ENCODE data around the gene CNTN5.

CNTN5 gene

DNA sequence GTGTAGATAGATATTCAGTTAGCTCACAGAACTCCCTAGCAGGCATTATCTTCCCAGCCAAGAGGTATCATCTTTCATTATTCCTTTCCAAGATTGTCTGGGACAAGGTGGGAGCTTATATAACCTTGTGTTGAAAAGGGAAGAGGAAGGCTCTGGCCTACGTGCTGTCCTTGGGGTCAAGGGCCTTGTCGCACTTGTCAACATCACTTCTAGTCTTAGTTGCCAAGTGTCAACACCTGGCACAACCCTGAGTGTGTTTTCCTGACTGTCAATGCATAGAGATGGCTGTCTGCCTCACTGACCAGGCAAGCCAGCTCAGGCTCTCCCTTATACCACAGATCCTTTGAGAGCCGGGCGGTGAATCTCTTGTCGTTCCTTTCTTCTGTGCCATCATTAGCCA, 331.9 kb downstream of the CNTN5 start:
- H3K36me3 ChIP-seq (ENCODE audit: control insufficient read depth in 2 of 2, insufficient read depth in 2 of 2, low read length in 2 of 2), result no peaks in the 10 kb centered on the region
- no peak overlapping the region for H3K9ac ChIP-seq (ENCODE audit: low read depth in 1 of 2, low read length in 2 of 2)
- no peaks in the 10 kb centered on the region for H3K9me3 ChIP-seq (ENCODE audit: control insufficient read depth in 2 of 2, low read length in 2 of 2)
- H3K4me1 ChIP-seq (ENCODE audit: control insufficient read depth in 2 of 2, insufficient read depth in 2 of 2, low read length in 2 of 2), result no peaks in the 10 kb centered on the region
- no peaks in the 10 kb centered on the region for H3K27me3 ChIP-seq (ENCODE audit: control insufficient read depth in 2 of 2, insufficient read depth in 2 of 2, low read length in 2 of 2)
- no peak overlapping the region for H3K4me3 ChIP-seq (ENCODE audit: low read length in 2 of 2)
- no peak overlapping the region for H3K27ac ChIP-seq (ENCODE audit: low read depth in 2 of 2, low read length in 2 of 2)

- Histone ChIP-seq H3K4me3 (ENCODE audit: low read length in 2 of 2) (no peak overlapping the region), H3K9me3 (ENCODE audit: control insufficient read depth in 2 of 2, low read length in 2 of 2) (no peaks in the 10 kb centered on the region), H3K27ac (ENCODE audit: low read depth in 2 of 2, low read length in 2 of 2) (no peak overlapping the region), H3K27me3 (ENCODE audit: control insufficient read depth in 2 of 2, insufficient read depth in 2 of 2, low read length in 2 of 2) (no peaks in the 10 kb centered on the region), H3K36me3 (ENCODE audit: control insufficient read depth in 2 of 2, insufficient read depth in 2 of 2, low read length in 2 of 2) (no peaks in the 10 kb centered on the region), H3K4me1 (ENCODE audit: control insufficient read depth in 2 of 2, insufficient read depth in 2 of 2, low read length in 2 of 2) (no peaks in the 10 kb centered on the region), H3K9ac (ENCODE audit: low read depth in 1 of 2, low read length in 2 of 2) (no peak overlapping the region)
These were observed 345.8 kb downstream of the CNTN5 start for GRCh38 chr11:99366546-99366945.

DNA sequence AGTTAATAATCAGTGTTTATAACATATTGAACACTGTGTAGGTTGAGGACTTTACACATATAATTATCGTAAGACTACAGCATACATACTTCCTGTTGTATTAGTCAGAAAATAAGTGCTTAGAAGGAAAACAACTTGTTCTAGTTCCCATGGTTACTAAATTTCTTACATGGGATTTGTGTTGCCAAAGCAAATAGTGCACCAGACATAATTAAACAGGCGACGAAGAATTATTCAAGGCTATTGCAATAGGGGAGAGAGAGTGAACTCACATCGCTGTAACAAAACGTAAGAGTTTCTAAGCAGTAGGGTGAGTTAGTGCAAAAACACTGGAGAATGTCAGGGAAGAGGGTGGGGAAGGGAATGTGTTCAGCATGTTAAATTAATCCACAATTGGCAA, 347.8 kb downstream of the CNTN5 start:
- Histone ChIP-seq H3K9ac (ENCODE audit: low read depth in 1 of 2, low read length in 2 of 2) (no peak overlapping the region), H3K9me3 (ENCODE audit: control insufficient read depth in 2 of 2, low read length in 2 of 2) (no peaks in the 10 kb centered on the region), H3K36me3 (ENCODE audit: control insufficient read depth in 2 of 2, insufficient read depth in 2 of 2, low read length in 2 of 2) (no peaks in the 10 kb centered on the region), H3K27me3 (ENCODE audit: control insufficient read depth in 2 of 2, insufficient read depth in 2 of 2, low read length in 2 of 2) (no peaks in the 10 kb centered on the region), H3K4me1 (ENCODE audit: control insufficient read depth in 2 of 2, insufficient read depth in 2 of 2, low read length in 2 of 2) (no peaks in the 10 kb centered on the region), H3K27ac (ENCODE audit: low read depth in 2 of 2, low read length in 2 of 2) (no peak overlapping the region), H3K4me3 (ENCODE audit: low read length in 2 of 2) (no peak overlapping the region)

DNA sequence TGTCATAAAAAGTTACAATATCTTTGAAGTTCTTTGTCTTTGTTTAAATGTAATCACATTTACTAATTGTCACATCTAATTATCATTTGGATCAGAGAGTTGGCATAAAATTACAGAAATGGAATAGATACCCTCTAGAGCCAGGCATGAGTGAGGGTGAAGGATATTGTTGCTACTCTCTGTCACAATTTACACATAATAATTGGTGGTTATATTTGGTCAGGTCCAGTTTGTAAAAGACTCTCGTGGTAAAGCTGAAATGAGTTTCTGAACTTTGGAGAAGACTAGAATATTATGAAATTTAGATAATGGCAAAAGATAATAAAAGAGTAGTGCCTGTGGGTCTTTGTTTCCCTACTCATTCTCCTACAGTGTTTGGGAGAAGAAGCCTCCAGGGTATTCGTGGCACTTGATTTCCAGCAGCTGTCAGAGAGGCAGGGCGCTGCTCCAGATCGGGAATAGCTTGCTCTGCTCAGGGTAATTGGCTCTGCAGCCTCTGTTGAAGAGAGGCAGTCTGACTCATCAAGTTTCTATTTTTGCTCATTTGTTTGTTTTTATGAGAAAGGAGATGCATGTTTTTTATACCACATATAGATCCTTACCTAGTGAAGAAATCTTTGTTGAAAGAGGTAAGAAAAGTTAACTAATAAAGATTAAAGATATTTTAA, 349.9 kb downstream of the CNTN5 start:
- Histone ChIP-seq H3K36me3 (ENCODE audit: control insufficient read depth in 2 of 2, insufficient read depth in 2 of 2, low read length in 2 of 2) (no peaks in the 10 kb centered on the region), H3K27ac (ENCODE audit: low read depth in 2 of 2, low read length in 2 of 2) (no peak overlapping the region), H3K4me3 (ENCODE audit: low read length in 2 of 2) (no peak overlapping the region), H3K9me3 (ENCODE audit: control insufficient read depth in 2 of 2, low read length in 2 of 2) (no peaks in the 10 kb centered on the region), H3K4me1 (ENCODE audit: control insufficient read depth in 2 of 2, insufficient read depth in 2 of 2, low read length in 2 of 2) (no peaks in the 10 kb centered on the region), H3K27me3 (ENCODE audit: control insufficient read depth in 2 of 2, insufficient read depth in 2 of 2, low read length in 2 of 2) (no peaks in the 10 kb centered on the region), H3K9ac (ENCODE audit: low read depth in 1 of 2, low read length in 2 of 2) (no peak overlapping the region)

DNA sequence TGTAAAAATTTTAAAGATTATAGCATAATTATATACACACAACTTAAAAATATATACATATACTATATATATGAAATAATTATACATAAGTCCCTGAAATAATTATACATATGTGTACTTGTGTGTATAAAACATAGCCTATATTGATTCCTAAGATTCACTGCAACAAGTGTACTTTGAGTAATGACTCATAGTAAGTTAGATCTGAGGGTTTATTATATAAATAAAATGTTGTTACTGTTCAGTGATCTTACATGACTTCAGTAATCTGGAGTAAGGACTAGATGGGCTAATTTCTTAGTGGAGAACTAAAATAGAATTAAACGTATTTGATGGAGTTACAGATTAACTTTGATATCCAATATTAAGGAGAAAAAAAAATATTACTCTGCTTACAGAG, 350.5 kb downstream of the CNTN5 start:
- no peak overlapping the region for H3K4me3 ChIP-seq (ENCODE audit: low read length in 2 of 2)
- H3K9ac ChIP-seq (ENCODE audit: low read depth in 1 of 2, low read length in 2 of 2), result no peak overlapping the region
- H3K9me3 ChIP-seq (ENCODE audit: control insufficient read depth in 2 of 2, low read length in 2 of 2), result no peaks in the 10 kb centered on the region
- no peak overlapping the region for H3K27ac ChIP-seq (ENCODE audit: low read depth in 2 of 2, low read length in 2 of 2)
- H3K4me1 ChIP-seq (ENCODE audit: control insufficient read depth in 2 of 2, insufficient read depth in 2 of 2, low read length in 2 of 2), result no peaks in the 10 kb centered on the region
- H3K36me3 ChIP-seq (ENCODE audit: control insufficient read depth in 2 of 2, insufficient read depth in 2 of 2, low read length in 2 of 2), result no peaks in the 10 kb centered on the region
- H3K27me3 ChIP-seq (ENCODE audit: control insufficient read depth in 2 of 2, insufficient read depth in 2 of 2, low read length in 2 of 2), result no peaks in the 10 kb centered on the region

- Histone ChIP-seq H3K4me1 (ENCODE audit: control insufficient read depth in 2 of 2, insufficient read depth in 2 of 2, low read length in 2 of 2) (no peaks in the 10 kb centered on the region), H3K36me3 (ENCODE audit: control insufficient read depth in 2 of 2, insufficient read depth in 2 of 2, low read length in 2 of 2) (no peaks in the 10 kb centered on the region), H3K9me3 (ENCODE audit: control insufficient read depth in 2 of 2, low read length in 2 of 2) (no peaks in the 10 kb centered on the region), H3K4me3 (ENCODE audit: low read length in 2 of 2) (no peak overlapping the region), H3K27ac (ENCODE audit: low read depth in 2 of 2, low read length in 2 of 2) (no peak overlapping the region), H3K27me3 (ENCODE audit: control insufficient read depth in 2 of 2, insufficient read depth in 2 of 2, low read length in 2 of 2) (no peaks in the 10 kb centered on the region), H3K9ac (ENCODE audit: low read depth in 1 of 2, low read length in 2 of 2) (no peak overlapping the region)
These were observed 355.7 kb downstream of the CNTN5 start for GRCh38 chr11:99376463-99376862.

- Histone ChIP-seq H3K36me3 (ENCODE audit: control insufficient read depth in 2 of 2, insufficient read depth in 2 of 2, low read length in 2 of 2) (no peaks in the 10 kb centered on the region), H3K4me1 (ENCODE audit: control insufficient read depth in 2 of 2, insufficient read depth in 2 of 2, low read length in 2 of 2) (no peaks in the 10 kb centered on the region), H3K27me3 (ENCODE audit: control insufficient read depth in 2 of 2, insufficient read depth in 2 of 2, low read length in 2 of 2) (no peaks in the 10 kb centered on the region), H3K27ac (ENCODE audit: low read depth in 2 of 2, low read length in 2 of 2) (no peak overlapping the region), H3K9me3 (ENCODE audit: control insufficient read depth in 2 of 2, low read length in 2 of 2) (no peaks in the 10 kb centered on the region), H3K4me3 (ENCODE audit: low read length in 2 of 2) (no peak overlapping the region), H3K9ac (ENCODE audit: low read depth in 1 of 2, low read length in 2 of 2) (no peak overlapping the region)
These were observed 363.0 kb downstream of the CNTN5 start for GRCh38 chr11:99383648-99384245.

DNA sequence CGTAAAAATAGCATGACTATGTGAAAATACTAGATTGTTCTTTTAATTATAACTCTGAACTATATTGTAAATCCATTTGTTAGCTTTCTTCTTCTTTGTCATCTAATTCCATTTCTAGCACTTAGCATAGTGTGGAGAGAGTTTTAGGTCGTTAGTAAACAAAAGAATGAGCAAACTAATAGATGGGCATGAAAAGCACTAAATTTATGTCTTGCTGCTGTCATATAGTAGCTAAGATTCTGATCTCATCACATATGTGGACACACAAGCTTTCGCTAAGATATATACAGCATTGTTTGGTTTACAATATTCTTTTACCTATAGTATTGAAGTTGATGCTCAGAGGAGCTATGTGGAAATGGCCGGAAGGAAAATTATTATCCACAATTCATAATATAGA, 370.5 kb downstream of the CNTN5 start:
- Histone ChIP-seq H3K27me3 (ENCODE audit: control insufficient read depth in 2 of 2, insufficient read depth in 2 of 2, low read length in 2 of 2) (no peaks in the 10 kb centered on the region), H3K36me3 (ENCODE audit: control insufficient read depth in 2 of 2, insufficient read depth in 2 of 2, low read length in 2 of 2) (no peaks in the 10 kb centered on the region), H3K4me1 (ENCODE audit: control insufficient read depth in 2 of 2, insufficient read depth in 2 of 2, low read length in 2 of 2) (no peaks in the 10 kb centered on the region), H3K9ac (ENCODE audit: low read depth in 1 of 2, low read length in 2 of 2) (no peak overlapping the region), H3K4me3 (ENCODE audit: low read length in 2 of 2) (no peak overlapping the region), H3K9me3 (ENCODE audit: control insufficient read depth in 2 of 2, low read length in 2 of 2) (no peaks in the 10 kb centered on the region), H3K27ac (ENCODE audit: low read depth in 2 of 2, low read length in 2 of 2) (no peak overlapping the region)

GRCh38 chr11:99406345-99406744, 385.6 kb downstream of the CNTN5 start:
- Histone ChIP-seq H3K4me3 (ENCODE audit: low read length in 2 of 2) (no peak overlapping the region), H3K36me3 (ENCODE audit: control insufficient read depth in 2 of 2, insufficient read depth in 2 of 2, low read length in 2 of 2) (no peaks in the 10 kb centered on the region), H3K9ac (ENCODE audit: low read depth in 1 of 2, low read length in 2 of 2) (no peak overlapping the region), H3K4me1 (ENCODE audit: control insufficient read depth in 2 of 2, insufficient read depth in 2 of 2, low read length in 2 of 2) (no peaks in the 10 kb centered on the region), H3K27me3 (ENCODE audit: control insufficient read depth in 2 of 2, insufficient read depth in 2 of 2, low read length in 2 of 2) (no peaks in the 10 kb centered on the region), H3K9me3 (ENCODE audit: control insufficient read depth in 2 of 2, low read length in 2 of 2) (no peaks in the 10 kb centered on the region), H3K27ac (ENCODE audit: low read depth in 2 of 2, low read length in 2 of 2) (no peak overlapping the region)

DNA sequence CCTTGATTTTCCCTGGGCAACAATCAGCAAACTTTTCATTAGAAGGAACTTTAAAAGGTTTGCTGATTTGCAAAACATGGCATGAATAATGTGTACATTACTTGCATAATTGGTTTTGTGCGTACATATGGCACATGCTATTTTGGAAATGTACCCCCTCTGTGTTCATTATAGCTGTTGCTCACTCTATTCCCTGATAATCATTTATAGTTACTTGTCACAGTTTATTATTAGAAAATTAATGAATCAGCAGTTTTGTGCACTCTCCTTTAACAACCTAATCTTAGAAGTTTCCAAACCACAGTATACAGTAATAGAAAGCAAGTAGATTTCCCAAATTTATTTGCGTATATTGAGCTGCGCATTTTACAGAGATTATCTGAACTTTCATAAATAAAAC, 389.9 kb downstream of the CNTN5 start:
- Histone ChIP-seq H3K9ac (ENCODE audit: low read depth in 1 of 2, low read length in 2 of 2) (no peak overlapping the region), H3K27ac (ENCODE audit: low read depth in 2 of 2, low read length in 2 of 2) (no peak overlapping the region), H3K27me3 (ENCODE audit: control insufficient read depth in 2 of 2, insufficient read depth in 2 of 2, low read length in 2 of 2) (no peaks in the 10 kb centered on the region), H3K4me1 (ENCODE audit: control insufficient read depth in 2 of 2, insufficient read depth in 2 of 2, low read length in 2 of 2) (no peaks in the 10 kb centered on the region), H3K36me3 (ENCODE audit: control insufficient read depth in 2 of 2, insufficient read depth in 2 of 2, low read length in 2 of 2) (no peaks in the 10 kb centered on the region), H3K4me3 (ENCODE audit: low read length in 2 of 2) (no peak overlapping the region), H3K9me3 (ENCODE audit: control insufficient read depth in 2 of 2, low read length in 2 of 2) (no peaks in the 10 kb centered on the region)
